DOHH2 (cell line): ENCODE measurements around the gene RBMX2.

Experiments
- H3F3A ChIP-seq: fragments of 200-600 bp; sonication (generic), shearing (Covaris generic); 2 replicates; pipeline ENCODE4 v1.6.0; 2016; ENCODE audit warnings: antibody characterized with exemption, mild to moderate bottlenecking; ENCODE audit not compliant: control insufficient read depth, insufficient read depth
- H3K27ac ChIP-seq: fragments of 200-600 bp; sonication (generic); 2 replicates; pipeline ENCODE4 v1.5.1; 2014; ENCODE audit warnings: low read depth, mild to moderate bottlenecking, low read length, moderate library complexity
- H3K27me3 ChIP-seq: fragments of 200-600 bp; sonication (generic); 2 replicates; pipeline ENCODE4 v1.6.1; 2014; ENCODE audit warnings: mild to moderate bottlenecking, low read length, mixed read lengths; ENCODE audit not compliant: control insufficient read depth
- H3K36me3 ChIP-seq: fragments of 200-600 bp; sonication (generic); 2 replicates; pipeline ENCODE4 v1.6.1; 2014; ENCODE audit warnings: mild to moderate bottlenecking, low read length, moderate library complexity, mixed read lengths; ENCODE audit not compliant: control insufficient read depth
- H3K4me1 ChIP-seq: fragments of 200-600 bp; sonication (generic); 2 replicates; pipeline ENCODE4 v1.6.1; 2014; ENCODE audit warnings: mild to moderate bottlenecking, low read length, mixed read lengths; ENCODE audit not compliant: control insufficient read depth
- H3K4me2 ChIP-seq: fragments of 200-600 bp; sonication (generic); 2 replicates; pipeline ENCODE4 v1.6.0; 2014; ENCODE audit warnings: mild to moderate bottlenecking, low read length, moderate library complexity
- H3K4me3 ChIP-seq: fragments of 200-600 bp; sonication (generic); 2 replicates; pipeline ENCODE4 v1.5.1; 2014; ENCODE audit warnings: mild to moderate bottlenecking, low read length, mixed read lengths
- H3K79me2 ChIP-seq: fragments of 200-600 bp; sonication (generic); 2 replicates; pipeline ENCODE4 v1.6.1; 2014; ENCODE audit warnings: mild to moderate bottlenecking, low read length, mixed read lengths; ENCODE audit not compliant: control insufficient read depth
- H3K9me2 ChIP-seq: fragments of 200-600 bp; sonication (generic); replicated peaks from 2 replicates; pipeline ENCODE4 v1.6.1; 2014; ENCODE audit warnings: mild to moderate bottlenecking, low read length, mixed read lengths; ENCODE audit not compliant: control insufficient read depth
- H3K9me3 ChIP-seq: fragments of 200-600 bp; sonication (generic); 2 replicates; pipeline ENCODE4 v1.6.1; 2014; ENCODE audit warnings: antibody characterized with exemption, low read length, mixed read lengths; ENCODE audit not compliant: control insufficient read depth, insufficient read depth
- H4K20me1 ChIP-seq: fragments of 200-600 bp; sonication (generic); 2 replicates; pipeline ENCODE4 v1.6.0; 2014; ENCODE audit warnings: low read depth, mild to moderate bottlenecking, antibody characterized with exemption, low read length, moderate library complexity; ENCODE audit not compliant: control insufficient read depth, insufficient read depth
- EZH2phosphoT487 ChIP-seq: fragments of 200-600 bp; sonication (generic); IDR thresholded peaks from 2 replicates; pipeline ENCODE4 v1.6.1; 2017; ENCODE audit warnings: borderline replicate concordance, mild to moderate bottlenecking, antibody characterized with exemption, low read length, moderate library complexity, mixed read lengths
- TF ChIP-seq, protein P1 (sequence below): fragments of 200-600 bp; sonication (generic); IDR thresholded peaks from one replicate; pipeline ENCODE4 v1.5.1; 2014; ENCODE audit warnings: antibody characterized with exemption, mild to moderate bottlenecking, low read depth, low read length; ENCODE audit not compliant: poor library complexity, severe bottlenecking

Gene RBMX2

DNA sequence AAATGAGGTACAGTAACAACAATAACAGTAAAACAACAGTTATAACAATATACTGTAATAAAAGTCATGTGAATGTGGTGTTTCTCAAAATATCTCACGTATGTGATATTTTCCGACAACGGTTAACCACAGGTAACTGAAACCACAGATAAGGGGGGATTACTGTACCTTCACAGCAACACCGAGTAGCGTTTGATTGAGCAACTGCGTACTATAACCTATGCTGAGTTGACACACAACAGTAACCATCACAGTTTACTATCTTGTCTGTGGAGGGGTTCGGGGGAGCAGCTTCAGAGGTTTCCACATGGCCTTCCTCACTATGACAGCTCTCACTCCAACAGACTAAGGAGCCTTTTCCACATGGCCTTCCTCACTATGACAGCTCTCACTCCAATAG lies 13.4 kb downstream of the RBMX2 start:
- Histone ChIP-seq H3K27me3 (no peaks in the 10 kb centered on the region), H3K9me2 (no peaks in the 10 kb centered on the region), H3K4me3 (no peak overlapping the region), H3K79me2 (no peaks in the 10 kb centered on the region), H3K36me3 (peaks cover 9% of the 10 kb centered on the region), H3K27ac (no peak overlapping the region), H4K20me1 (no peaks in the 10 kb centered on the region), H3F3A (no peaks in the 10 kb centered on the region), H3K9me3 (no peaks in the 10 kb centered on the region), H3K4me1 (no peaks in the 10 kb centered on the region), H3K4me2 (no peak overlapping the region)
- TF ChIP-seq EZH2phosphoT487: no peak

DNA sequence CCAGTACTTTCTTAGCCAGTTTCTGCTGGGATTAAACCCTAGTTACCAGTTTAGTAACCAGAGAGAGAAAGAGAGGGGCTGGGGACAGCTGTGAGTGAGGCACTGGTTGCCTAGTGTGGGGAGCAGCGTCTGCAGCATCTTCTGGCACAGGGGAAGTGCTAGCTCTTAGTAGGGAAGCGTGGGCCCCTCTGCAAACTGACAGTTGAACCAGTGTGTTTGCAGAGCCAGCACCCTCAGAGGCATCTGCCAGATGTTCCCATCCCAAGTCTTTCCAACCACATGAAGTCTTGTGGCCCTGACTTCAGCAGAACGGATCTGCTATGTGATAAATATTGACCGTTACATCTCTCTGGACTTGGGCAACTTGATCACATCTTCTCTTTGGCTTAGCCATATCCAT lies 15.0 kb downstream of the RBMX2 start:
- Histone ChIP-seq H4K20me1 (no peaks in the 10 kb centered on the region), H3K4me3 (no peak overlapping the region), H3K27ac (no peak overlapping the region), H3K36me3 (peaks cover 6% of the 10 kb centered on the region; the same call in 1 of the 2 replicates), H3K9me3 (no peaks in the 10 kb centered on the region), H3K27me3 (no peaks in the 10 kb centered on the region), H3F3A (no peaks in the 10 kb centered on the region), H3K4me2 (no peak overlapping the region), H3K9me2 (no peaks in the 10 kb centered on the region), H3K79me2 (no peaks in the 10 kb centered on the region), H3K4me1 (no peaks in the 10 kb centered on the region)
- no peak for TF ChIP-seq EZH2phosphoT487
- TF ChIP-seq, protein P1, sequence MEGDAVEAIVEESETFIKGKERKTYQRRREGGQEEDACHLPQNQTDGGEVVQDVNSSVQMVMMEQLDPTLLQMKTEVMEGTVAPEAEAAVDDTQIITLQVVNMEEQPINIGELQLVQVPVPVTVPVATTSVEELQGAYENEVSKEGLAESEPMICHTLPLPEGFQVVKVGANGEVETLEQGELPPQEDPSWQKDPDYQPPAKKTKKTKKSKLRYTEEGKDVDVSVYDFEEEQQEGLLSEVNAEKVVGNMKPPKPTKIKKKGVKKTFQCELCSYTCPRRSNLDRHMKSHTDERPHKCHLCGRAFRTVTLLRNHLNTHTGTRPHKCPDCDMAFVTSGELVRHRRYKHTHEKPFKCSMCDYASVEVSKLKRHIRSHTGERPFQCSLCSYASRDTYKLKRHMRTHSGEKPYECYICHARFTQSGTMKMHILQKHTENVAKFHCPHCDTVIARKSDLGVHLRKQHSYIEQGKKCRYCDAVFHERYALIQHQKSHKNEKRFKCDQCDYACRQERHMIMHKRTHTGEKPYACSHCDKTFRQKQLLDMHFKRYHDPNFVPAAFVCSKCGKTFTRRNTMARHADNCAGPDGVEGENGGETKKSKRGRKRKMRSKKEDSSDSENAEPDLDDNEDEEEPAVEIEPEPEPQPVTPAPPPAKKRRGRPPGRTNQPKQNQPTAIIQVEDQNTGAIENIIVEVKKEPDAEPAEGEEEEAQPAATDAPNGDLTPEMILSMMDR: no peak

GRCh38 chrX:130418066-130418465 lies 16.3 kb downstream of the RBMX2 start:
- TF ChIP-seq, protein P1: no peak
- no peak for TF ChIP-seq EZH2phosphoT487
- no peaks in the 10 kb centered on the region; the same call in 1 of the 2 replicates for H3K36me3 ChIP-seq
- H3K9me2 ChIP-seq: no peaks in the 10 kb centered on the region
- no peaks in the 10 kb centered on the region for H3K9me3 ChIP-seq
- no peaks in the 10 kb centered on the region for H3F3A ChIP-seq
- H3K4me2 ChIP-seq: no peak overlapping the region
- H3K4me1 ChIP-seq: no peaks in the 10 kb centered on the region
- no peak overlapping the region for H3K27ac ChIP-seq
- H4K20me1 ChIP-seq: no peaks in the 10 kb centered on the region
- H3K27me3 ChIP-seq: no peaks in the 10 kb centered on the region
- no peaks in the 10 kb centered on the region for H3K79me2 ChIP-seq
- H3K4me3 ChIP-seq: no peak overlapping the region

GRCh38 chrX:130418740-130419139 lies 17.0 kb downstream of the RBMX2 start:
- Histone ChIP-seq H3K27ac (no peak overlapping the region), H3K79me2 (no peaks in the 10 kb centered on the region), H3K27me3 (no peaks in the 10 kb centered on the region), H4K20me1 (no peaks in the 10 kb centered on the region), H3K4me2 (no peak overlapping the region), H3K36me3 (no peaks in the 10 kb centered on the region), H3F3A (no peaks in the 10 kb centered on the region), H3K9me2 (no peaks in the 10 kb centered on the region), H3K4me3 (no peak overlapping the region), H3K4me1 (no peaks in the 10 kb centered on the region), H3K9me3 (no peaks in the 10 kb centered on the region)
- TF ChIP-seq, protein P1: no peak
- no peak for TF ChIP-seq EZH2phosphoT487
